HG02852 (cell line): ENCODE data around the gene ABITRAM.

Experiments
- ATAC-seq: cut with Tn5 transposase; IDR thresholded peaks from one replicate; pipeline ENCODE4 v1.9.1; 2021; ENCODE audit warnings: mild to moderate bottlenecking, moderate library complexity; ENCODE audit not compliant: unreplicated experiment

The ABITRAM gene

GRCh38 chr9:108980893-108981292, 46.7 kb downstream of the ABITRAM start:
- ATAC-seq: no peak

GRCh38 chr9:108983885-108984284, 49.7 kb downstream of the ABITRAM start:
- ATAC-seq: no peak
